Mesendoderm (in vitro differentiated cells): ENCODE measurements around the gene TLN1.
A peak's percentile ranks its signal among the peaks of the same experiment; 100 is the strongest.

ENCODE experiments used
- DNase-seq: peaks from one replicate; pipeline ENCODE4 v3.0.0; 2013
- H2AK5ac ChIP-seq: 2 replicates; pipeline ENCODE4 v1.6.1; 2013; ENCODE audit warnings: low read length, inconsistent platforms
- H2BK120ac ChIP-seq: 2 replicates; pipeline ENCODE4 v1.6.1; 2013; ENCODE audit warnings: low read depth, mild to moderate bottlenecking, low read length, moderate library complexity, mixed read lengths
- H2BK15ac ChIP-seq: replicated peaks from 2 replicates; pipeline ENCODE4 v1.6.1; 2013; ENCODE audit warnings: low read depth, mild to moderate bottlenecking, moderate library complexity
- H2BK5ac ChIP-seq: 2 replicates; pipeline ENCODE4 v1.6.1; 2013; ENCODE audit warnings: low read length, inconsistent platforms
- H3K18ac ChIP-seq: 2 replicates; pipeline ENCODE4 v1.6.1; 2013; ENCODE audit warnings: mild to moderate bottlenecking, low read length, mixed read lengths
- H3K23ac ChIP-seq: one replicate; pipeline ENCODE4 v1.6.1; 2013; ENCODE audit warnings: low read length
- H3K27ac ChIP-seq: 2 replicates; pipeline ENCODE4 v1.5.1; 2013; ENCODE audit warnings: low read depth, mild to moderate bottlenecking, inconsistent platforms, low read length, moderate library complexity
- H3K27me3 ChIP-seq: 2 replicates; pipeline ENCODE4 v1.6.1; 2013; ENCODE audit warnings: low read length, control low read depth, mild to moderate bottlenecking, inconsistent platforms; ENCODE audit not compliant: insufficient read depth, poor library complexity
- H3K36me3 ChIP-seq: 2 replicates; pipeline ENCODE4 v1.6.1; 2013; ENCODE audit warnings: low read length, inconsistent platforms; ENCODE audit not compliant: control insufficient read depth, insufficient read depth
- H3K4ac ChIP-seq: one replicate; pipeline ENCODE4 v1.6.1; 2013; ENCODE audit warnings: low read depth, mild to moderate bottlenecking, low read length, moderate library complexity
- H3K4me1 ChIP-seq: 2 replicates; pipeline ENCODE4 v1.6.1; 2013; ENCODE audit warnings: low read depth, low read length, inconsistent platforms; ENCODE audit not compliant: control insufficient read depth
- H3K4me2 ChIP-seq: 2 replicates; pipeline ENCODE4 v1.6.1; 2013; ENCODE audit warnings: low read length
- H3K4me3 ChIP-seq: 2 replicates; pipeline ENCODE4 v1.5.1; 2013; ENCODE audit warnings: mild to moderate bottlenecking, low read length
- H3K56ac ChIP-seq: one replicate; pipeline ENCODE4 v1.6.1; 2013; ENCODE audit warnings: low read length
- H3K79me1 ChIP-seq: 2 replicates; pipeline ENCODE4 v1.6.1; 2013; ENCODE audit warnings: low read length, inconsistent platforms
- H3K79me2 ChIP-seq: 2 replicates; pipeline ENCODE4 v1.6.1; 2013; ENCODE audit warnings: mild to moderate bottlenecking, low read length; ENCODE audit not compliant: control insufficient read depth, insufficient read depth
- H3K9ac ChIP-seq: 2 replicates; pipeline ENCODE4 v1.6.1; 2013; ENCODE audit warnings: low read length, inconsistent platforms
- H4K5ac ChIP-seq: one replicate; pipeline ENCODE4 v1.6.1; 2013; ENCODE audit warnings: low read length
- H4K8ac ChIP-seq: one replicate; pipeline ENCODE4 v1.6.1; 2013; ENCODE audit warnings: low read depth, mild to moderate bottlenecking, control low read depth, low read length, moderate library complexity
- WGBS: extraction: QIAGEN DNeasy Blood & Tissue Kit; methylation state at CpG from one replicate; pipeline ENCODE4 v1.1.7; 2013; ENCODE audit warnings: low lambda C conversion rate, missing lambda C conversion rate; ENCODE audit not compliant: insufficient coverage; ENCODE audit errors: extremely low coverage; 5-methylcytosine and 5-hydroxymethylcytosine counted together

TLN1 gene

DNA sequence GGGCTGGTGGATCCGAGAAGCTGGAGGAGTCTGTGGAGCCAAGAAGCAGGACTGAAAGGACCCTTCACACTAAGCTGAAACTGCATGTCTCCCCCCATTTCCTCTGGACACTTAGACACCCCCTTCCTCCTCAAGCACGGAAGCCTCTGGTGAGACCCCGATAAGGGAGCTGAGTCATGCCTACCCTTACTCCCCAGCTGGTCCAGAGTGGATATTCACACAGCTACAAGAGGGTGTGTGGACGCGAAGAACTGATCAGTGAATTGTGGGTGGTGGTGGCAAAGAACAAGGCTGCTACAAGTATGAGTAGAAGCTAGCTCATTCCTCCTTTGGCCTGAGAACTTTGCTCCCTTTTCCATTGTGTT is 4.3 kb downstream of the TLN1 start:
- H3K23ac ChIP-seq: peak overlapping the region; percentile 17
- peaks cover 34% of the 10 kb centered on the region for H3K4me1 ChIP-seq
- peaks cover 46% of the 10 kb centered on the region for H3K79me2 ChIP-seq
- peaks cover 13% of the 10 kb centered on the region for H3K36me3 ChIP-seq
- WGBS: no CpG with 5 or more reads among the region's 5 CpGs
- H3K4me3 ChIP-seq: no peak overlapping the region
- H3K4me2 ChIP-seq: peak overlapping the region; percentile 35
- peak overlapping the region; percentile 84 for H3K56ac ChIP-seq
- peak overlapping the region; percentile 77 for H2AK5ac ChIP-seq
- no peaks in the 10 kb centered on the region for H3K27me3 ChIP-seq
- H3K18ac ChIP-seq: peak overlapping the region; percentile 44
- peak overlapping the region; percentile 85 for H2BK5ac ChIP-seq
- H4K8ac ChIP-seq: no peak overlapping the region
- H3K9ac ChIP-seq: peak overlapping the region; percentile 59
- H3K79me1 ChIP-seq: peaks cover 48% of the 10 kb centered on the region
- peak overlapping the region; percentile 93 for H3K4ac ChIP-seq
- H2BK120ac ChIP-seq: peak overlapping the region; percentile 82
- DNase-seq: no peak
- no peak overlapping the region for H2BK15ac ChIP-seq
- no peak overlapping the region for H4K5ac ChIP-seq
- peak overlapping the region; percentile 84 for H3K27ac ChIP-seq

DNA sequence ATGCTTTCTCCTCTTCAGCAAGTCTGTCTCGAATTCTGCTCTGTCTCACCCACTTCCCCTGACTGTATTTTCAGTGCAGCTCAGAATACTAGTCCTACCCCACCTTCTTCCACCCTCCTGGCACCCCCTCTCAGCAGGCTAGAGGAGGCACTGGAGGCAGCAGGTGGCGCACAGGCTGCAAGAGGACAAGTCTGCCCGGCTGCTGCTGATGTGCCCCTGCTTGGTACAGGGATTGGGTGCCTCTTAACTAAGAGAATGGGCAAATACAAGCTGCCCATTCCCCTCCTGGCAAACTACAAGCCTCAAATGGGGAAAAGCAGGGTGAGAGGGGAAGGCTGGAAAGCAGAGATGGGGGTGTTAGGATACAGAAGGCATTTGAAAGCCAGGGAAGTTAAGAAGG is 5.1 kb downstream of the TLN1 start:
- H4K8ac ChIP-seq: no peak overlapping the region
- H4K5ac ChIP-seq: no peak overlapping the region
- H2BK120ac ChIP-seq: no peak overlapping the region
- H3K56ac ChIP-seq: peak overlapping the region; percentile 84
- H2BK15ac ChIP-seq: no peak overlapping the region
- peak overlapping the region; percentile 0 for H3K27ac ChIP-seq
- whole genome bisulfite sequencing: no CpG with 5 or more reads among the region's 3 CpGs
- H3K79me2 ChIP-seq: peaks cover 46% of the 10 kb centered on the region
- H3K23ac ChIP-seq: peak overlapping the region; percentile 90
- peak overlapping the region; percentile 2 for H2AK5ac ChIP-seq
- H3K18ac ChIP-seq: peak overlapping the region; percentile 44
- H3K79me1 ChIP-seq: peaks cover 48% of the 10 kb centered on the region
- no peak overlapping the region for H3K4ac ChIP-seq
- H3K4me3 ChIP-seq: no peak overlapping the region
- peaks cover 34% of the 10 kb centered on the region for H3K4me1 ChIP-seq
- no peaks in the 10 kb centered on the region for H3K27me3 ChIP-seq
- peak overlapping the region; percentile 17 for H2BK5ac ChIP-seq
- H3K36me3 ChIP-seq: peaks cover 15% of the 10 kb centered on the region
- no peak for DNase-seq
- no peak overlapping the region for H3K4me2 ChIP-seq
- peak overlapping the region; percentile 17 for H3K9ac ChIP-seq

DNA sequence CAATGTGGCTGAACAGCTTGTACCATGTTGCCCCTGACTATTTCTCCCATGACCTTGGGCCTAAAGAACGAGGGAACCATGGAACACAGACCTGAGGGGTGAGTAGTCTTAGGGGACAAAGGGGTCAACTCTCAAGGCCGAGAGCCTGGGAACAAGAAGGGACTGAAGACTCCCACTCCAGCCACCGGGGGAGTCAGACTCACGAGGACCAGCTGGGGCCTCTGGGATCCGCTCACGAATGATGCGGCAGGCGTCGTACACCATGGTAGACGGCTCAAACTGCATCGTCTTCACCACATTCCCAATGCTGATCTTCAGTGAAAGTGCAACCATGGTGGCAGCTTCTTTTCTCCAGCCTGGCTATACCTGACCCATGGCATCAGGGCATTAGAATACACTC is 6.6 kb downstream of the TLN1 start:
- H3K23ac ChIP-seq: no peak overlapping the region
- peaks cover 38% of the 10 kb centered on the region for H3K79me1 ChIP-seq
- H3K4me2 ChIP-seq: no peak overlapping the region
- H3K18ac ChIP-seq: no peak overlapping the region
- H2BK5ac ChIP-seq: no peak overlapping the region
- no peak overlapping the region for H3K27ac ChIP-seq
- H3K56ac ChIP-seq: no peak overlapping the region
- H3K79me2 ChIP-seq: peaks cover 33% of the 10 kb centered on the region
- WGBS: no CpG with 5 or more reads among the region's 11 CpGs
- H3K4me3 ChIP-seq: no peak overlapping the region
- H2AK5ac ChIP-seq: no peak overlapping the region
- peaks cover 23% of the 10 kb centered on the region for H3K36me3 ChIP-seq
- H3K27me3 ChIP-seq: no peaks in the 10 kb centered on the region
- H3K4ac ChIP-seq: no peak overlapping the region
- DNase-seq: peak; percentile 27
- peaks cover 25% of the 10 kb centered on the region for H3K4me1 ChIP-seq
- H2BK120ac ChIP-seq: no peak overlapping the region
- no peak overlapping the region for H4K8ac ChIP-seq
- H2BK15ac ChIP-seq: no peak overlapping the region
- no peak overlapping the region for H4K5ac ChIP-seq
- H3K9ac ChIP-seq: no peak overlapping the region

DNA sequence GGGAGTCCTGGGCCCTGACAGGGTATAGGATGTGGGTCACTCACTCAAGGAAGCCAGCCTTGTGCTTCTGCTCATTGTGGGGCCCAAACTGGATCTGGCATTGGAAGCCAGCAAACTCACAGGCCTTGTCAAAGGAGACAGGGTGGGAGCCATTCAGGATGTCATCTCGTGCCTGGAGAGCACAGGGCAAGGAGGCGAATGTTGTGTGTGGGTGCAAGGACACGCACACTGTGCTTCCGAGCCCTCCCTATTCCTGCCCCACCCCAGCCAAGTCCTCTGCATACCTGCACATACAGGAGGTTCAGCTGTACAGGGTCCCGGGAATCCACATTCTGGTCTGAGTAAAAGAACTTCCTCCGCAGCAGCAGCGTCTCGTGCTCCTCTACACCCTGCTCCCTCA is 8.1 kb downstream of the TLN1 start:
- Histone ChIP-seq H2BK5ac (no peak overlapping the region), H2AK5ac (no peak overlapping the region), H3K79me2 (peaks cover 21% of the 10 kb centered on the region), H3K27me3 (no peaks in the 10 kb centered on the region), H2BK120ac (no peak overlapping the region), H2BK15ac (no peak overlapping the region), H3K9ac (no peak overlapping the region), H3K4ac (no peak overlapping the region), H4K8ac (no peak overlapping the region), H3K4me2 (no peak overlapping the region), H3K36me3 (peaks cover 34% of the 10 kb centered on the region), H3K4me3 (no peak overlapping the region), H3K56ac (no peak overlapping the region), H3K79me1 (peaks cover 29% of the 10 kb centered on the region), H4K5ac (no peak overlapping the region), H3K4me1 (peaks cover 15% of the 10 kb centered on the region), H3K27ac (no peak overlapping the region), H3K18ac (no peak overlapping the region), H3K23ac (no peak overlapping the region)
- DNase-seq: no peak
- WGBS: no CpG with 5 or more reads among the region's 8 CpGs

DNA sequence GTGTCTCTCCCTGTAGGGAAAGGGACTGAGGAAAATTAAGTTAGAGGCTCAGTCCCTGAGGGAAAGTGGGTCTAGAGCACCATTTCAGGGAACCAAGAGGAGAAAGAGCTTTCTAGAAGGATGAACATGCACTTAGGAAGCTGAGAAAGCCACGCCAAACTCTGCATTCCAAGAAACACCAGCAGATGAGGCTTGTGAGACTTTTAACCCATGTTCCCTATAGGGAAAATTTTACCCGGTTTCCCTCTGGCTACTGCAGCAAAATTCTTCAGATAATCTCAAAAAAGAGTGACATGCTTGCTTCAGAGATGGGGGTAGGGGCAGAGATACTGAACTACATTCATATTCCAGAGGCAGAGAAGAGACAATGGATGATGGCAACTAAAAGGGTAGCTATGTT is 8.6 kb downstream of the TLN1 start:
- H3K79me1 ChIP-seq: peaks cover 27% of the 10 kb centered on the region
- H3K79me2 ChIP-seq: peaks cover 18% of the 10 kb centered on the region
- H2BK120ac ChIP-seq: no peak overlapping the region
- DNase-seq: no peak
- no peak overlapping the region for H3K18ac ChIP-seq
- WGBS: no CpG with 5 or more reads among the region's 2 CpGs
- no peak overlapping the region for H4K5ac ChIP-seq
- no peaks in the 10 kb centered on the region for H3K27me3 ChIP-seq
- no peak overlapping the region for H2AK5ac ChIP-seq
- H3K4me2 ChIP-seq: no peak overlapping the region
- no peak overlapping the region for H2BK15ac ChIP-seq
- H4K8ac ChIP-seq: no peak overlapping the region
- H3K56ac ChIP-seq: no peak overlapping the region
- H3K4ac ChIP-seq: no peak overlapping the region
- no peak overlapping the region for H3K9ac ChIP-seq
- H3K23ac ChIP-seq: no peak overlapping the region
- no peak overlapping the region for H3K4me3 ChIP-seq
- H3K27ac ChIP-seq: no peak overlapping the region
- H2BK5ac ChIP-seq: no peak overlapping the region
- peaks cover 37% of the 10 kb centered on the region for H3K36me3 ChIP-seq
- H3K4me1 ChIP-seq: peaks cover 12% of the 10 kb centered on the region

DNA sequence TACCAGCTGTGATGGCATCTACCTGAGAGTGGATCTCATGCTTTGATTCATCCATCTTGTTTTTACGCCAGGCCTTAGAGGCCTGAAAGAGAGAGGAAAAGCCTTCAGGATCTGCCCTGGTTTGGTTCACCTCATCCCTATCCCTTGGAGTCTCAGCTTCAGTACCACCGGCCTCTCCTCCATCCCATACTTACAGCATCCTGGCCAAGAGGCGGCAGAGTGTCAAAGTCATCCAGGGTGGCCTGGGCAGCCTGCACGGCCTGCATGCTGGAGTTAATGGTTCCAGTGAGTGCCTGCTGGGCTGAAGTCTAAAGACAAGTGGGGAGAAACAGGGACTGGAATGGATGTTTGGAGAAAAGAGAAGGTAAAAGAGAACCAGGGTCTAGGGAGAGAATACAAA is 12.4 kb downstream of the TLN1 start:
- H3K18ac ChIP-seq: no peak overlapping the region
- no peaks in the 10 kb centered on the region for H3K27me3 ChIP-seq
- H2BK120ac ChIP-seq: no peak overlapping the region
- no peak overlapping the region for H3K4ac ChIP-seq
- no peaks in the 10 kb centered on the region for H3K79me1 ChIP-seq
- WGBS: no CpG with 5 or more reads among the region's 4 CpGs
- H2AK5ac ChIP-seq: no peak overlapping the region
- H3K4me3 ChIP-seq: no peak overlapping the region
- no peak overlapping the region for H4K8ac ChIP-seq
- no peak overlapping the region for H3K27ac ChIP-seq
- no peak overlapping the region for H3K56ac ChIP-seq
- H4K5ac ChIP-seq: no peak overlapping the region
- H3K4me2 ChIP-seq: no peak overlapping the region
- no peak overlapping the region for H2BK15ac ChIP-seq
- H3K36me3 ChIP-seq: peaks cover 58% of the 10 kb centered on the region
- no peak overlapping the region for H2BK5ac ChIP-seq
- no peaks in the 10 kb centered on the region for H3K4me1 ChIP-seq
- H3K9ac ChIP-seq: no peak overlapping the region
- no peak for DNase-seq
- no peak overlapping the region for H3K23ac ChIP-seq
- H3K79me2 ChIP-seq: no peaks in the 10 kb centered on the region
